Mesendoderm (in vitro differentiated cells): ENCODE data around the gene SIAH1.
A peak's percentile ranks its signal among the peaks of the same experiment; 100 is the strongest.

Experiments used
- DNase-seq: peaks from one replicate; pipeline ENCODE4 v3.0.0; 2013
- H2AK5ac ChIP-seq: 2 replicates; pipeline ENCODE4 v1.6.1; 2013; ENCODE audit warnings: low read length, inconsistent platforms
- H2BK120ac ChIP-seq: 2 replicates; pipeline ENCODE4 v1.6.1; 2013; ENCODE audit warnings: low read depth, mild to moderate bottlenecking, low read length, moderate library complexity, mixed read lengths
- H2BK15ac ChIP-seq: replicated peaks from 2 replicates; pipeline ENCODE4 v1.6.1; 2013; ENCODE audit warnings: low read depth, mild to moderate bottlenecking, moderate library complexity
- H2BK5ac ChIP-seq: 2 replicates; pipeline ENCODE4 v1.6.1; 2013; ENCODE audit warnings: low read length, inconsistent platforms
- H3K18ac ChIP-seq: 2 replicates; pipeline ENCODE4 v1.6.1; 2013; ENCODE audit warnings: mild to moderate bottlenecking, low read length, mixed read lengths
- H3K23ac ChIP-seq: one replicate; pipeline ENCODE4 v1.6.1; 2013; ENCODE audit warnings: low read length
- H3K27ac ChIP-seq: 2 replicates; pipeline ENCODE4 v1.5.1; 2013; ENCODE audit warnings: low read depth, mild to moderate bottlenecking, inconsistent platforms, low read length, moderate library complexity
- H3K27me3 ChIP-seq: 2 replicates; pipeline ENCODE4 v1.6.1; 2013; ENCODE audit warnings: low read length, control low read depth, mild to moderate bottlenecking, inconsistent platforms; ENCODE audit not compliant: insufficient read depth, poor library complexity
- H3K36me3 ChIP-seq: 2 replicates; pipeline ENCODE4 v1.6.1; 2013; ENCODE audit warnings: low read length, inconsistent platforms; ENCODE audit not compliant: control insufficient read depth, insufficient read depth
- H3K4ac ChIP-seq: one replicate; pipeline ENCODE4 v1.6.1; 2013; ENCODE audit warnings: low read depth, mild to moderate bottlenecking, low read length, moderate library complexity
- H3K4me1 ChIP-seq: 2 replicates; pipeline ENCODE4 v1.6.1; 2013; ENCODE audit warnings: low read depth, low read length, inconsistent platforms; ENCODE audit not compliant: control insufficient read depth
- H3K4me2 ChIP-seq: 2 replicates; pipeline ENCODE4 v1.6.1; 2013; ENCODE audit warnings: low read length
- H3K4me3 ChIP-seq: 2 replicates; pipeline ENCODE4 v1.5.1; 2013; ENCODE audit warnings: mild to moderate bottlenecking, low read length
- H3K56ac ChIP-seq: one replicate; pipeline ENCODE4 v1.6.1; 2013; ENCODE audit warnings: low read length
- H3K79me1 ChIP-seq: 2 replicates; pipeline ENCODE4 v1.6.1; 2013; ENCODE audit warnings: low read length, inconsistent platforms
- H3K79me2 ChIP-seq: 2 replicates; pipeline ENCODE4 v1.6.1; 2013; ENCODE audit warnings: mild to moderate bottlenecking, low read length; ENCODE audit not compliant: control insufficient read depth, insufficient read depth
- H3K9ac ChIP-seq: 2 replicates; pipeline ENCODE4 v1.6.1; 2013; ENCODE audit warnings: low read length, inconsistent platforms
- H4K5ac ChIP-seq: one replicate; pipeline ENCODE4 v1.6.1; 2013; ENCODE audit warnings: low read length
- H4K8ac ChIP-seq: one replicate; pipeline ENCODE4 v1.6.1; 2013; ENCODE audit warnings: low read depth, mild to moderate bottlenecking, control low read depth, low read length, moderate library complexity
- WGBS: extraction: QIAGEN DNeasy Blood & Tissue Kit; methylation state at CpG from one replicate; pipeline ENCODE4 v1.1.7; 2013; ENCODE audit warnings: low lambda C conversion rate, missing lambda C conversion rate; ENCODE audit not compliant: insufficient coverage; ENCODE audit errors: extremely low coverage; 5-methylcytosine and 5-hydroxymethylcytosine counted together

Gene SIAH1

GRCh38 chr16:48353565-48354163 is 31.5 kb downstream of the SIAH1 start:
- Histone ChIP-seq H3K4ac (no peak overlapping the region), H3K9ac (no peak overlapping the region), H4K5ac (no peak overlapping the region), H3K23ac (no peak overlapping the region), H2AK5ac (no peak overlapping the region), H3K56ac (no peak overlapping the region), H2BK15ac (no peak overlapping the region), H2BK5ac (no peak overlapping the region), H4K8ac (no peak overlapping the region), H2BK120ac (no peak overlapping the region), H3K4me2 (no peak overlapping the region), H3K4me1 (no peaks in the 10 kb centered on the region), H3K18ac (no peak overlapping the region), H3K36me3 (no peaks in the 10 kb centered on the region), H3K79me1 (peaks cover 5% of the 10 kb centered on the region), H3K4me3 (no peak overlapping the region), H3K27ac (no peak overlapping the region), H3K27me3 (no peaks in the 10 kb centered on the region), H3K79me2 (no peaks in the 10 kb centered on the region)
- WGBS: no CpG with 5 or more reads among the region's 7 CpGs
- DNase-seq: peak; percentile 93

DNA sequence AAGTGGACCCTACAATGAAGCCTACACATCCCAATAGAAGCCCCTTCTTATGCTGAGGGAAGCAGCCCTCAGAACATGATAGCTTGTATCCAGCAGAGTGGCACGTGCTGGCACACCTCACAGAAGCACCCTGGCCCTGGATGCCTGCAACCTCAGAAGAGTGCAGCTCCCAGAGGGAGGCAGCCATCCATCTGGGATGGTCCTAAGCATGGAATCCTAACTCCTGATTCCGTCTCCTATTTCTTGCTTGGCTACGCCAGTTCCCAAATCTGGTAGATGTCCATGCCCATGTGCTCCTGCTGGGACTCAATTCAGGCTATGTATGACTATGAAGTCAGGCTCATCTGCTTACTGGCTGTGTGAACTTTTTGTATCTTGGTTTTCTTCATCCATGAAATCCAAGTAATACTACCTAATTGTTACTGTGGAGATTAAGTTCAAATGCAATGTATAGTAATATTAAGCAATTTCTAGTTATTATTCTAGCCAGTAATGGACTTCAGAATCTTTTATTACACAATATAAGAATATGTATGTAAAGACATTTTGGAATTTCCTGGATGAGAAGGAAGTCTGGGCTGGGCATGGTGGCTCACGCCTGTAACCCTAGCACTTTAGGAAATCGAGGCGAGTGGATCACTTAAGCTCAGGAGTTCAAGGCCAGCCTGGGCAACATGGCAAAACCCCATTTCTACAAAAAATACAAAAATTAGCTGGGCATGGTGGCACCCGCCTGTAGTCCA is 32.4 kb downstream of the SIAH1 start:
- no peak for DNase-seq
- no peak overlapping the region for H3K4ac ChIP-seq
- no peak overlapping the region for H3K4me3 ChIP-seq
- H2BK5ac ChIP-seq: no peak overlapping the region
- H2BK120ac ChIP-seq: no peak overlapping the region
- H3K9ac ChIP-seq: no peak overlapping the region
- no peaks in the 10 kb centered on the region for H3K36me3 ChIP-seq
- no peaks in the 10 kb centered on the region for H3K79me2 ChIP-seq
- H3K23ac ChIP-seq: no peak overlapping the region
- H3K4me2 ChIP-seq: no peak overlapping the region
- H3K79me1 ChIP-seq: peaks cover 5% of the 10 kb centered on the region
- no peak overlapping the region for H3K27ac ChIP-seq
- no peak overlapping the region for H2BK15ac ChIP-seq
- H3K56ac ChIP-seq: no peak overlapping the region
- no peak overlapping the region for H3K18ac ChIP-seq
- H3K27me3 ChIP-seq: no peaks in the 10 kb centered on the region
- no peaks in the 10 kb centered on the region for H3K4me1 ChIP-seq
- H2AK5ac ChIP-seq: no peak overlapping the region
- H4K5ac ChIP-seq: no peak overlapping the region
- no peak overlapping the region for H4K8ac ChIP-seq
- no CpG with 5 or more reads among the region's 7 CpGs for WGBS

DNA sequence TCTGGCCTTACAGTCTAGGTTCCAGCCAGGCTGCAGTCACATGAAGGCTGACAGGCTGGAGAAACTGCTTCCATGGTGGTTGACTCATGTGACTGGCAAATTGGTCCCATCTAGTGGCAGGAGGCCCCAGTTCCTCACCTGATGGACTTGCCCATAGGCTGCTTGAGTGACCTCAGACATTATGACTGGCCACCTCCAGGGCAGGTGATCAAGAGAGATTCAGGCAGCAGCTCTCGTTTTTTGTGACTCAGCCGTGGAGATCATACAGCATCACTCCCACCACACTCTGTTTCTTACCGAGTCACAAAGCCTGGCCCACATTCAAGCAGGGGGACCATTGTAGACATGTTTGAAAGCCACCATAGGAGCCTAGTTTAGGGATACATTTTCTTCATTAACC is 34.5 kb downstream of the SIAH1 start:
- no peak overlapping the region for H3K56ac ChIP-seq
- H3K27ac ChIP-seq: no peak overlapping the region
- peaks cover 5% of the 10 kb centered on the region for H3K79me1 ChIP-seq
- no peak overlapping the region for H2BK5ac ChIP-seq
- peak; percentile 47 for DNase-seq
- H3K36me3 ChIP-seq: no peaks in the 10 kb centered on the region
- H3K4me3 ChIP-seq: no peak overlapping the region
- H3K4me1 ChIP-seq: no peaks in the 10 kb centered on the region
- H3K4me2 ChIP-seq: no peak overlapping the region
- H2AK5ac ChIP-seq: no peak overlapping the region
- H3K79me2 ChIP-seq: no peaks in the 10 kb centered on the region
- H2BK15ac ChIP-seq: no peak overlapping the region
- H3K9ac ChIP-seq: no peak overlapping the region
- no CpG with 5 or more reads among the region's 3 CpGs for WGBS
- H4K8ac ChIP-seq: no peak overlapping the region
- H3K18ac ChIP-seq: no peak overlapping the region
- H3K27me3 ChIP-seq: no peaks in the 10 kb centered on the region
- H4K5ac ChIP-seq: no peak overlapping the region
- H3K23ac ChIP-seq: no peak overlapping the region
- no peak overlapping the region for H2BK120ac ChIP-seq
- no peak overlapping the region for H3K4ac ChIP-seq

GRCh38 chr16:48347980-48348379 is 37.2 kb downstream of the SIAH1 start:
- H4K5ac ChIP-seq: no peak overlapping the region
- H3K27ac ChIP-seq: no peak overlapping the region
- no peak for DNase-seq
- H2BK15ac ChIP-seq: no peak overlapping the region
- no peak overlapping the region for H3K18ac ChIP-seq
- H3K23ac ChIP-seq: no peak overlapping the region
- no peak overlapping the region for H3K4me2 ChIP-seq
- H3K4ac ChIP-seq: no peak overlapping the region
- H3K79me2 ChIP-seq: no peaks in the 10 kb centered on the region
- no peak overlapping the region for H2BK120ac ChIP-seq
- H3K4me1 ChIP-seq: no peaks in the 10 kb centered on the region
- no peak overlapping the region for H2AK5ac ChIP-seq
- H3K27me3 ChIP-seq: no peaks in the 10 kb centered on the region
- H4K8ac ChIP-seq: no peak overlapping the region
- no peak overlapping the region for H3K4me3 ChIP-seq
- no peaks in the 10 kb centered on the region for H3K36me3 ChIP-seq
- H3K79me1 ChIP-seq: peaks cover 5% of the 10 kb centered on the region
- 100% methylated on average over 1 of the region's 4 CpGs for whole genome bisulfite sequencing
- no peak overlapping the region for H3K56ac ChIP-seq
- H3K9ac ChIP-seq: no peak overlapping the region
- H2BK5ac ChIP-seq: no peak overlapping the region

- H3K9ac ChIP-seq: no peak overlapping the region
- no peak for DNase-seq
Observed at GRCh38 chr16:48347191-48347865, 37.9 kb downstream of the SIAH1 start.

More at GRCh38 chr16:48347191-48347865, 37.9 kb downstream of the SIAH1 start:
- Histone ChIP-seq H3K4me2 (no peak overlapping the region), H2BK120ac (no peak overlapping the region), H2BK15ac (no peak overlapping the region), H4K8ac (no peak overlapping the region), H3K27me3 (no peaks in the 10 kb centered on the region), H3K18ac (no peak overlapping the region), H3K79me1 (peaks cover 5% of the 10 kb centered on the region), H2BK5ac (no peak overlapping the region), H3K4me1 (no peaks in the 10 kb centered on the region), H2AK5ac (no peak overlapping the region), H3K23ac (no peak overlapping the region), H3K56ac (no peak overlapping the region), H3K4me3 (no peak overlapping the region), H3K79me2 (no peaks in the 10 kb centered on the region), H3K27ac (no peak overlapping the region), H4K5ac (no peak overlapping the region), H3K4ac (no peak overlapping the region), H3K36me3 (no peaks in the 10 kb centered on the region)
- WGBS: no CpG with 5 or more reads among the region's 20 CpGs
